Heart right ventricle (tissue), 16 donors: ENCODE data around the gene CLEC16A. TPM values are rescaled to one million over a fixed set of nuclear protein-coding genes. Genes with fewer than 3 reads are reported as not detected.

Experiments used
- ATAC-seq, 8 donors: fragments of 200-7000 bp; cut with Tn5 transposase; one replicate each; pipeline ENCODE4 v1.9.1; 2020; ENCODE audit warnings: mild to moderate bottlenecking in 8 of 8, moderate library complexity in 8 of 8, moderate number of reproducible peaks in 1 of 8
- DNase-seq, 2 donors: peaks; one replicate each; pipeline ENCODE4 v3.0.0-alpha.2; 2020
- H3K27ac ChIP-seq, 10 donors: fragments of 200-600 bp; sonication (generic) in 2 of 10; one replicate each; pipeline versions ENCODE4 v1.5.0 to v1.8.0; 2020 to 2022; ENCODE audit warnings: mild to moderate bottlenecking in 3 of 10
- H3K27me3 ChIP-seq, 7 donors: fragments of 200-600 bp; one replicate each; pipeline ENCODE4 v1.8.0; 2021 to 2022; ENCODE audit warnings: mild to moderate bottlenecking in 2 of 7
- H3K36me3 ChIP-seq, 9 donors: fragments of 200-600 bp; sonication (generic) in 1 of 9; one replicate each; pipeline versions ENCODE4 v1.5.0 to v1.8.0; 2020 to 2022; ENCODE audit warnings: mild to moderate bottlenecking in 2 of 9
- H3K4me1 ChIP-seq, 9 donors: fragments of 200-600 bp; sonication (generic) in 1 of 9; one replicate each; pipeline versions ENCODE4 v1.5.0 to v1.8.0; 2020 to 2022; ENCODE audit warnings: mild to moderate bottlenecking in 4 of 9
- H3K4me3 ChIP-seq, 10 donors: fragments of 200-600 bp; sonication (generic) in 2 of 10; one replicate each; pipeline versions ENCODE4 v1.5.0 to v1.8.0; 2020 to 2022; ENCODE audit warnings: mild to moderate bottlenecking in 7 of 10, moderate library complexity in 2 of 10
- H3K9me3 ChIP-seq, 11 donors: fragments of 200-600 bp in 10 of 11; sonication (generic) in 2 of 11; one replicate each; pipeline versions ENCODE4 v1.5.0 to v1.8.0; 2013 to 2022; ENCODE audit warnings: mild to moderate bottlenecking in 2 of 11, control low read depth in 1 of 11, moderate library complexity in 1 of 11
- WGBS, 2 donors: extraction: QIAGEN DNeasy Blood & Tissue Kit; methylation state at CpG; one replicate each; pipeline ENCODE4 v1.1.7; 2013; ENCODE audit warnings: inconsistent platforms in 1 of 2; 5-methylcytosine and 5-hydroxymethylcytosine counted together
- intact Hi-C, 10 donors: fragments of 100-400 bp; cut with DNase I; formaldehyde crosslinking; loops; one replicate each; pipeline versions ENCODE4 v1.11.1 to v1.14.2; 2022
- polyA plus RNA-seq, 2 donors: library from polyadenylated mRNA; stranded (reverse); fragments of 200-250 nt; gene quantifications; one replicate each; pipeline ENCODE4 v1.2.3, GENCODE V29; 2013
- total RNA-seq, 10 donors: library from RNA; stranded (reverse); fragmentation: NEBNext Ultra II Directional in 3 of 10; extraction: Animal tissue kit (Norgen Biotek cat#: 25700) in 3 of 10; gene quantifications; one replicate each; pipeline versions ENCODE4 v1.2.1 to v1.2.4, GENCODE V29; 2021 to 2023
- TF ChIP-seq, protein P1 (sequence below), 9 donors: fragments of 200-600 bp; sonication (generic) in 2 of 9; IDR thresholded peaks; one replicate each; pipeline versions ENCODE4 v1.5.0 to v1.8.0; 2021 to 2022; ENCODE audit warnings: antibody characterized with exemption in 9 of 9, mild to moderate bottlenecking in 5 of 9, moderate library complexity in 1 of 9
- donor health status: Arrhythmogenic right ventricular cardiomyopathy.
- donor health status: ischemic (EF 13 %, LVEDD 7.1; RV severe dilation, severe dysfunction).
- donor health status: healthy with polysubstance abuse.
- donor health status: DM: no; HTN: yes; CAD: no.
- donor health status: DM: no; HTN: no; CAD: no.
- donor health status: ischemic (EF 25% LVEDD 6.9; RV normal size, moderate dysfunction).
- donor health status: ischemic (EF 25% LVEDD 5.7; RV mildly dilated, moderate dysfunction).
- donor health status: healthy.
- donor health status: DM: yes; HTN: yes; CAD: no.
- donor health status: Ischemic cardiomyopathy.
- donor health status: ischemic (EF 35%, LVEDD 5.7; RV mildly dilated, moderate dysfunction).
- donor health status: nonischemic (EF 11% LVEDD 7.7; RV severe dilation, severe dysfunction).
- donor health status: DM: yes; HTN: yes; CAD: no.
- donor health status: PGD.
- donor health status: ischemic (EF 29% LVEDD 5.4; RV normal size, mild dysfunction).
- donor health status: nonischemic (EF 23%, LVEDD 6.1; RV moderate dilation, normal function).

The CLEC16A gene
- total and polyA plus RNA-seq, 12 donors, result 12.1 to 30.8 (median 23.0) TPM

DNA sequence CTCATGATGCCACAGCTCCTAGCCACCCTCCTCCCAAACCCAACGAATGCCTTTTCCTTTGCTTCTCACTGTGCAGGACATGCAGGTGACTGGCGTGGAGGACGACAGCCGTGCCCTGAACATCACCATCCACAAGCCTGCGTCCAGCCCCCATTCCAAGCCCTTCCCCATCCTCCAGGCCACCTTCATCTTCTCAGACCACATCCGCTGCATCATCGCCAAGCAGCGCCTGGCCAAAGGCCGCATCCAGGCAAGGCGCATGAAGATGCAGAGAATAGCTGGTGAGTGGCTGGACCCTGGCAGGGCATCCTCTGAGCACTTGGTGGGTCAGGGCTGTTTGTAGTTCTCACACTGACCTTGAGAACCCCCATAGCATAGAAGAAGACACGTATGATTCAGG lies 179.3 kb downstream of the CLEC16A start:
- Histone ChIP-seq H3K27me3 (no peaks in the 10 kb centered on the region), H3K27ac (no peak overlapping the region), H3K4me1 (peaks cover 6 to 21% (median 14%) of the 10 kb centered on the region in 9 donors), H3K4me3 (no peak overlapping the region), H3K36me3 (peaks cover 0 to 84% (median 22%) of the 10 kb centered on the region in 9 donors), H3K9me3 (no peaks in the 10 kb centered on the region)
- DNase-seq, result no peak
- no peak for ATAC-seq
- intact Hi-C loops, result no loop called here
- TF ChIP-seq, protein P1, sequence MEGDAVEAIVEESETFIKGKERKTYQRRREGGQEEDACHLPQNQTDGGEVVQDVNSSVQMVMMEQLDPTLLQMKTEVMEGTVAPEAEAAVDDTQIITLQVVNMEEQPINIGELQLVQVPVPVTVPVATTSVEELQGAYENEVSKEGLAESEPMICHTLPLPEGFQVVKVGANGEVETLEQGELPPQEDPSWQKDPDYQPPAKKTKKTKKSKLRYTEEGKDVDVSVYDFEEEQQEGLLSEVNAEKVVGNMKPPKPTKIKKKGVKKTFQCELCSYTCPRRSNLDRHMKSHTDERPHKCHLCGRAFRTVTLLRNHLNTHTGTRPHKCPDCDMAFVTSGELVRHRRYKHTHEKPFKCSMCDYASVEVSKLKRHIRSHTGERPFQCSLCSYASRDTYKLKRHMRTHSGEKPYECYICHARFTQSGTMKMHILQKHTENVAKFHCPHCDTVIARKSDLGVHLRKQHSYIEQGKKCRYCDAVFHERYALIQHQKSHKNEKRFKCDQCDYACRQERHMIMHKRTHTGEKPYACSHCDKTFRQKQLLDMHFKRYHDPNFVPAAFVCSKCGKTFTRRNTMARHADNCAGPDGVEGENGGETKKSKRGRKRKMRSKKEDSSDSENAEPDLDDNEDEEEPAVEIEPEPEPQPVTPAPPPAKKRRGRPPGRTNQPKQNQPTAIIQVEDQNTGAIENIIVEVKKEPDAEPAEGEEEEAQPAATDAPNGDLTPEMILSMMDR (IDR thresholded peaks at IDR 0.05), result no peak
- WGBS, 2 donors, result 97 to 98% methylated on average over 11 of the region's 11 CpGs

DNA sequence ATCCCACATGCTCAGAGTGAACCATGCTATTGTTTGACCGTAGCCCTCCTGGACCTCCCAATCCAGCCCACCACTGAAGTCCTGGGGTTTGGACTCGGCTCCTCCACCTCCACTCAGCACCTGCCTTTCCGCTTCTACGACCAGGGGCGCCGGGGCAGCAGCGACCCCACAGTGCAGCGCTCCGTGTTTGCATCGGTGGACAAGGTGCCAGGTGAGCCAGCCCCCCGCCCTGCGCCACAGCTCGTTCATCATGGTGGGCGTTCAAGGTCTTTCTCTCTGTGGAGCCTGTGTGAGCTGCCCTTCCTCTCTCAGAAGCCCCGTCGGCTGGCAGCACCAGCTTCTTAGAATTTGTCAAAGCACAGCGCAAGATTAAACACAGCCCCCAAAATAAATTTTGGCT lies 181.6 kb downstream of the CLEC16A start:
- H3K4me1 ChIP-seq, result peaks cover 6 to 43% (median 31%) of the 10 kb centered on the region in 9 donors
- TF ChIP-seq, protein P1 (IDR thresholded peaks at IDR 0.05), result no peak
- no peak for DNase-seq
- H3K27ac ChIP-seq, result no peak overlapping the region
- intact Hi-C loops, result no loop called here
- 96 to 98% methylated on average over 17 of the region's 17 CpGs for WGBS, 2 donors
- peaks cover 0 to 78% (median 22%) of the 10 kb centered on the region in 9 donors for H3K36me3 ChIP-seq
- no peak for ATAC-seq
- H3K9me3 ChIP-seq, result no peaks in the 10 kb centered on the region
- H3K4me3 ChIP-seq, result no peak overlapping the region
- no peaks in the 10 kb centered on the region for H3K27me3 ChIP-seq

DNA sequence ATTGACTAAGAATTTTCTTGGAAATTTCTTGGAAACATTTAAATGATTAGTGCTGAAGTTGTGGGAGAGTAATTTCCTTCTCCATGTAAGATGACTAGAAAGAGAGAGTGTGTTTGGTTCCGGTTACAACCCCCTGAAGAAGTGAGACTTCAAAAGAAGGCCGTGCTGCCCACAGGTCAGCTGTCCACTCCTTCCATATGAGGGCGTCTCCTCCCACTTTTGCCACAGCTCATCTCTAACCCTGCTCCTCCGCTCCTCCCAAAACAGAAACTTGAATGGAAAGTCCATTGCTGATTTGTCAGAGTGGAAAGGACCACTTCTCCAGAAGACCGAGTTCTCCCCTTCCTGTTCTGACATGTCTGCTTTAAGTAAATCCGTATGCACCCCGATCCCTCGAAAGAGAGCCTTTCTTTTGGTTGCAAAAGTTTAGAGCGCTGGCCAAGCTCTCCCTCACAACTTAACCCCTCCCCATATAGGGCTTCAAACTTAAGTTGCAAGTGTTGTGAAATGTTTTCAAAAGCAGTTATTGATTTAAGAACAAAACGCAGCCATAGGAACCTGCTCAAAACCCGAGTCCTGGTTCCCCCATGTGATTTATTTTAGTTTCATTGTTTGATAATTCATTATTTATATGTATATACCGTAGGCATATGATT lies 182.2 kb downstream of the CLEC16A start:
- no peaks in the 10 kb centered on the region for H3K27me3 ChIP-seq
- peaks cover 6 to 49% (median 36%) of the 10 kb centered on the region in 9 donors for H3K4me1 ChIP-seq
- no peak overlapping the region for H3K27ac ChIP-seq
- no peaks in the 10 kb centered on the region for H3K9me3 ChIP-seq
- DNase-seq (no peak), ATAC-seq (no peak)
- intact Hi-C loops, result no loop called here
- peaks cover 0 to 73% (median 22%) of the 10 kb centered on the region in 9 donors for H3K36me3 ChIP-seq
- TF ChIP-seq, protein P1 (IDR thresholded peaks at IDR 0.05), result no peak
- WGBS, 2 donors, result 91 to 95% methylated on average over 12 of the region's 12 CpGs
- no peak overlapping the region for H3K4me3 ChIP-seq

DNA sequence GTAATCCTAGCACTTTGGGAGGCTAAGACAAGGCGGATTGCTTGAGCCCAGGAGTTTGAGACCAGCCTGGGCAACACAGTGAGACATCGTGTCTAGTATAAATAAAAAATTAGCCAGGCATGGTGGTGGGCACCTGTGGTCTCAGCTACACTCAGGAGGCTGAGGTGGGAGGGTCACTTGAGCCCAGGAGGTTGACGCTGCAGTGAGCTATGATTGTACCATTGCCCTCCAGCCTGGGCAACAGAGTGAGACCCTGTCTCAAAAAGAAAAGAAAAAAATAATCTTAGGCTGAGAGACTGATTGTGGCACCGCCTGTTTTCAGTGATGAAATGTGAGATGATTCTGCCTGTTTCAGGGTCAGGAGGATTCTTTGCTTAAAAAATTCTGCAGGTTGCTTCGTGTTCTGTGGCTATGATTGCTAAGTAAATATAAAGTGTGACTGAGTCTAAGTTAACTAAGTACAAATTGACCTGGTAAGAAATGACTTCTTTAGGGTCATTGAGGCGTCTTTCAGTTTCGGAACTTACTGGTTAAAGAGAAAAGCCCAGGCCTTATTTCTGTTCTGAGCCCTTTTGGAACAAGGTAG lies 183.3 kb downstream of the CLEC16A start:
- intact Hi-C loops, result no loop called here

More for the DNA sequence above, 183.3 kb downstream of the CLEC16A start:
- H3K36me3 ChIP-seq, result peaks cover 0 to 61% (median 22%) of the 10 kb centered on the region in 9 donors
- TF ChIP-seq, protein P1 (IDR thresholded peaks at IDR 0.05), result no peak
- no peaks in the 10 kb centered on the region for H3K9me3 ChIP-seq
- DNase-seq, result no peak
- H3K4me1 ChIP-seq, result peaks cover 6 to 51% (median 38%) of the 10 kb centered on the region in 9 donors
- H3K27ac ChIP-seq, result peak overlapping the region in 6 of 10 donors; percentile 9 to 60 (median 44)
- H3K4me3 ChIP-seq, result no peak overlapping the region
- no peak for ATAC-seq
- WGBS, 2 donors, result 90 to 94% methylated on average over 7 of the region's 7 CpGs
- no peaks in the 10 kb centered on the region for H3K27me3 ChIP-seq
